Measurements from ENCODE around the gene IGLON5. TPM values are rescaled to one million over a fixed set of nuclear protein-coding genes. Genes with fewer than 3 reads are reported as not detected.

The IGLON5 gene
- polyA plus RNA-seq, 1 donor (not counting 4 experiments of a cell fraction or from before 2014, with no cell fraction given), result not detected

GRCh38 chr19:51354742-51355148 is 43.3 kb downstream of the IGLON5 start:
- Histone ChIP-seq H3K9ac (ENCODE audit: control insufficient read depth, extremely low read depth, insufficient read depth, low read length) (no peak overlapping the region), H2AFZ (ENCODE audit: control insufficient read depth, low read length) (no peak overlapping the region), H3K27ac (ENCODE audit: control insufficient read depth, insufficient read depth, low read length) (no peak overlapping the region), H3K27me3 (ENCODE audit: control insufficient read depth, extremely low read depth, insufficient read depth, low read length) (no peaks in the 10 kb centered on the region), H3K4me2 (ENCODE audit: control insufficient read depth, extremely low read depth, insufficient read depth, low read depth, low read length) (no peak overlapping the region), H3K4me1 (ENCODE audit: control insufficient read depth, extremely low read depth, insufficient read depth, low read length) (peaks cover 7% of the 10 kb centered on the region), H3K36me3 (ENCODE audit: control insufficient read depth in 2 of 2, extremely low read depth in 1 of 2, insufficient read depth in 2 of 2, low read length in 2 of 2) (peaks cover 0 to 6% of the 10 kb centered on the region in 2 experiments), H4K20me1 (ENCODE audit: control insufficient read depth, extremely low read depth, insufficient read depth, low read length) (no peaks in the 10 kb centered on the region), H3K79me2 (ENCODE audit: control insufficient read depth, insufficient read depth, low read length) (no peaks in the 10 kb centered on the region), H3K4me3 (ENCODE audit: control insufficient read depth in 2 of 3, extremely low read depth in 1 of 3, insufficient read depth in 2 of 3, low read depth in 1 of 3, low read length in 3 of 3) (no peak overlapping the region), H3K9me1 (ENCODE audit: control insufficient read depth, extremely low read depth, insufficient read depth, low read length) (no peaks in the 10 kb centered on the region), H3K9me3 (ENCODE audit: control insufficient read depth, low read depth, low read length) (no peaks in the 10 kb centered on the region)
- dilution Hi-C loops (cut with MboI; ENCODE audit: extremely low pct_ligation_motif_present, low sequenced_read_pairs), result no loop called here
- DNase-seq (ENCODE audit: low read depth, low spot score), result no peak
- no peak for FAIRE-seq
- TF ChIP-seq, protein P1, sequence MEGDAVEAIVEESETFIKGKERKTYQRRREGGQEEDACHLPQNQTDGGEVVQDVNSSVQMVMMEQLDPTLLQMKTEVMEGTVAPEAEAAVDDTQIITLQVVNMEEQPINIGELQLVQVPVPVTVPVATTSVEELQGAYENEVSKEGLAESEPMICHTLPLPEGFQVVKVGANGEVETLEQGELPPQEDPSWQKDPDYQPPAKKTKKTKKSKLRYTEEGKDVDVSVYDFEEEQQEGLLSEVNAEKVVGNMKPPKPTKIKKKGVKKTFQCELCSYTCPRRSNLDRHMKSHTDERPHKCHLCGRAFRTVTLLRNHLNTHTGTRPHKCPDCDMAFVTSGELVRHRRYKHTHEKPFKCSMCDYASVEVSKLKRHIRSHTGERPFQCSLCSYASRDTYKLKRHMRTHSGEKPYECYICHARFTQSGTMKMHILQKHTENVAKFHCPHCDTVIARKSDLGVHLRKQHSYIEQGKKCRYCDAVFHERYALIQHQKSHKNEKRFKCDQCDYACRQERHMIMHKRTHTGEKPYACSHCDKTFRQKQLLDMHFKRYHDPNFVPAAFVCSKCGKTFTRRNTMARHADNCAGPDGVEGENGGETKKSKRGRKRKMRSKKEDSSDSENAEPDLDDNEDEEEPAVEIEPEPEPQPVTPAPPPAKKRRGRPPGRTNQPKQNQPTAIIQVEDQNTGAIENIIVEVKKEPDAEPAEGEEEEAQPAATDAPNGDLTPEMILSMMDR (optimal IDR thresholded peaks at IDR 0.05 in 1 of 3, IDR thresholded peaks at IDR 0.05 in 1 of 3, conservative IDR thresholded peaks at IDR 0.05 in 1 of 3; ENCODE audit: extremely low read depth in 1 of 3, insufficient read depth in 2 of 3, low read length in 3 of 3), result no peak
- TF ChIP-seq EZH2 (IDR thresholded peaks at IDR 0.05; ENCODE audit: low read length), result no peak

DNA sequence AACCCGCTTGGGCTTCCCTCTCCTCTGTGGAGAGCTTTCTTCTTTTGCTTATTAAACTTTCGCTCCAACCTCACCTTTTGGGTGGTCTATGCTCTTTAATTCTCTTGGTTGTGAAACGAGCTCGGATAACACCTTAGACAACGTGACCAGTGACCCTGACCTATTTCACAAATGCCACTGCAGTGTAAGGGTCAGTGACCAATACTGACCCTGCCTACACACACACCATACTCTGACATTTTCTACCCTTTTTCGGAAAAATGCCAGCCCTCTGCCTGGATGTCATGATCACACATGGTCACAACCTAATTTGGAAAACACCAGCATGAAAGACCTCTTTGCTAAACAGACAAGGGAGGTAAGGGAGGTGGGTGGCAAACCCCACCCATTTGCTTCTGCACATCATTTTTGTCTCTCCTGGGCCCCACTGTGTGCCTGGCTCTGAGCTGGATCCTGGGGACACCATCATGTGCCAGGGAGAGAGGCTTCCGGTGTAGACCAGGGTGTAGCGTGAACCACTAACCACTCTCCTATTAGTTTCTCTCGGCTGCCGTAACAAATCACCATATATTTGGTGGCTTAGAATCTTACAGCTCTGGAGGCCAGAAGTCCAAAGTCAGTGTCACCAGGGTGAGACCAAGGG is 44.8 kb downstream of the IGLON5 start:
- Histone ChIP-seq H3K4me2 (ENCODE audit: control insufficient read depth, extremely low read depth, insufficient read depth, low read depth, low read length) (no peak overlapping the region), H3K9me1 (ENCODE audit: control insufficient read depth, extremely low read depth, insufficient read depth, low read length) (no peaks in the 10 kb centered on the region), H3K27ac (ENCODE audit: control insufficient read depth, insufficient read depth, low read length) (no peak overlapping the region), H4K20me1 (ENCODE audit: control insufficient read depth, extremely low read depth, insufficient read depth, low read length) (no peaks in the 10 kb centered on the region), H3K27me3 (ENCODE audit: control insufficient read depth, extremely low read depth, insufficient read depth, low read length) (no peaks in the 10 kb centered on the region), H3K4me1 (ENCODE audit: control insufficient read depth, extremely low read depth, insufficient read depth, low read length) (peaks cover 7% of the 10 kb centered on the region), H2AFZ (ENCODE audit: control insufficient read depth, low read length) (no peak overlapping the region), H3K9ac (ENCODE audit: control insufficient read depth, extremely low read depth, insufficient read depth, low read length) (no peak overlapping the region), H3K4me3 (ENCODE audit: control insufficient read depth in 2 of 3, extremely low read depth in 1 of 3, insufficient read depth in 2 of 3, low read depth in 1 of 3, low read length in 3 of 3) (no peak overlapping the region), H3K79me2 (ENCODE audit: control insufficient read depth, insufficient read depth, low read length) (no peaks in the 10 kb centered on the region), H3K36me3 (ENCODE audit: control insufficient read depth in 2 of 2, extremely low read depth in 1 of 2, insufficient read depth in 2 of 2, low read length in 2 of 2) (peaks cover 0 to 4% of the 10 kb centered on the region in 2 experiments), H3K9me3 (ENCODE audit: control insufficient read depth, low read depth, low read length) (no peaks in the 10 kb centered on the region)
- no peak for DNase-seq (ENCODE audit: low read depth, low spot score)
- FAIRE-seq, result no peak
- TF ChIP-seq, protein P1 (optimal IDR thresholded peaks at IDR 0.05 in 1 of 3, IDR thresholded peaks at IDR 0.05 in 1 of 3, conservative IDR thresholded peaks at IDR 0.05 in 1 of 3; ENCODE audit: extremely low read depth in 1 of 3, insufficient read depth in 2 of 3, low read length in 3 of 3), result no peak
- dilution Hi-C loops (cut with MboI; ENCODE audit: extremely low pct_ligation_motif_present, low sequenced_read_pairs), result no loop called here
